H1 (cell line): Measurements from ENCODE around the gene PHF3. TPM values are rescaled to one million over a fixed set of nuclear protein-coding genes. Genes with fewer than 3 reads are reported as not detected.
A peak's percentile ranks its signal among the peaks of the same experiment; 100 is the strongest.

Source experiments
- CTCF ChIA-PET: fragments of 300-600 bp; sonication (Branson Sonifier 250); formaldehyde crosslinking; loops from one replicate; lab custom pipeline; 2021; ENCODE audit not compliant: partially characterized antibody; lab: Charles Lee
- POLR2A ChIA-PET: fragments of 300-600 bp; sonication (Branson Sonifier 250); formaldehyde crosslinking; loops from one replicate; lab custom pipeline; 2021; ENCODE audit warnings: inconsistent platforms; ENCODE audit not compliant: partially characterized antibody; lab: Charles Lee
- DNase-seq, 2 experiments: peaks; one replicate each; pipeline versions ENCODE4 v3.0.0 to v3.0.0-alpha.2; 2010 to 2022; ENCODE audit warnings: low spot score in 2 of 2, low read depth in 1 of 2, mixed read lengths in 1 of 2
- FAIRE-seq: peaks from 2 replicates; lab custom pipeline; 2011; peaks lifted over from hg19 to GRCh38; lab: Jason Lieb, UNC
- H2AFZ ChIP-seq: 2 replicates; pipeline ENCODE4 v1.8.1; 2012; ENCODE audit warnings: low read length, inconsistent platforms
- H2AK5ac ChIP-seq: 2 replicates; pipeline ENCODE4 v1.6.1; 2013; ENCODE audit warnings: low read depth, low read length
- H2BK120ac ChIP-seq: replicated peaks from 2 replicates; pipeline ENCODE3; 2013; ENCODE audit warnings: low read depth, low read length, inconsistent platforms
- H2BK12ac ChIP-seq: 2 replicates; pipeline ENCODE4 v1.6.1; 2013; ENCODE audit warnings: low read depth, low read length
- H2BK15ac ChIP-seq: 2 replicates; pipeline ENCODE4 v1.6.1; 2013; ENCODE audit warnings: low read length
- H2BK20ac ChIP-seq: 2 replicates; pipeline ENCODE4 v1.6.1; 2013; ENCODE audit warnings: low read length
- H2BK5ac ChIP-seq: 2 replicates; pipeline ENCODE4 v1.6.1; 2013; ENCODE audit warnings: low read depth, low read length
- H3K14ac ChIP-seq: 2 replicates; pipeline ENCODE4 v1.6.1; 2013; ENCODE audit warnings: inconsistent platforms; ENCODE audit not compliant: insufficient read length
- H3K18ac ChIP-seq: 2 replicates; pipeline ENCODE4 v1.6.1; 2013; ENCODE audit warnings: low read length; ENCODE audit errors: extremely low read depth
- H3K23ac ChIP-seq: 2 replicates; pipeline ENCODE4 v1.6.1; 2013; ENCODE audit warnings: inconsistent platforms; ENCODE audit not compliant: insufficient read length
- H3K23me2 ChIP-seq: 2 replicates; pipeline ENCODE4 v1.6.1; 2013; ENCODE audit warnings: low read depth, low read length
- H3K27ac ChIP-seq: 2 replicates; pipeline ENCODE4 v1.6.1; 2011; ENCODE audit warnings: low read depth, low read length, inconsistent platforms
- H3K27me3 ChIP-seq, 4 experiments: replicated peaks in 1 of 4; 1 replicate in 1 of 4; 2 replicates in 3 of 4; pipeline versions ENCODE4 v1.6.1 to v1.8.1; 2011 to 2013; ENCODE audit warnings: low read length in 3 of 4, mild to moderate bottlenecking in 3 of 4, inconsistent platforms in 2 of 4, mixed read lengths in 2 of 4, moderate library complexity in 1 of 4; ENCODE audit not compliant: control insufficient read depth in 3 of 4, insufficient read depth in 3 of 4; ENCODE audit errors: extremely low read depth in 1 of 4
- H3K36me3 ChIP-seq, 4 experiments: 2 replicates each; pipeline versions ENCODE4 v1.6.1 to v1.8.1; 2011 to 2013; ENCODE audit warnings: mild to moderate bottlenecking in 4 of 4, low read length in 3 of 4, moderate library complexity in 2 of 4, control low read depth in 1 of 4, inconsistent platforms in 1 of 4; ENCODE audit not compliant: insufficient read depth in 4 of 4, control insufficient read depth in 2 of 4
- H3K4ac ChIP-seq: replicated peaks from 2 replicates; pipeline ENCODE3; 2013; ENCODE audit warnings: low read length, low read depth, mixed read lengths, inconsistent platforms; ENCODE audit not compliant: insufficient read length
- H3K4me1 ChIP-seq, 4 experiments: replicated peaks in 1 of 4; 1 replicate in 1 of 4; 2 replicates in 3 of 4; pipeline versions ENCODE4 v1.6.1 to v1.8.1; 2011 to 2013; ENCODE audit warnings: low read length in 3 of 4, inconsistent platforms in 2 of 4, mixed read lengths in 1 of 4; ENCODE audit not compliant: insufficient read depth in 4 of 4, control insufficient read depth in 3 of 4
- H3K4me2 ChIP-seq, 2 experiments: 2 replicates each; pipeline versions ENCODE4 v1.6.1 to v1.8.1; 2011 to 2013; ENCODE audit warnings: low read depth in 2 of 2, low read length in 2 of 2, control low read depth in 1 of 2, inconsistent platforms in 1 of 2, mild to moderate bottlenecking in 1 of 2; ENCODE audit not compliant: insufficient read depth in 1 of 2
- H3K4me3 ChIP-seq, 4 experiments: fragments of 200-600, 300-600 bp in 1 of 4; sonication (generic), shearing (Covaris generic), sonication (Bioruptor Twin) in 1 of 4; 2 replicates each; pipeline versions ENCODE4 v1.5.1 to v1.8.1; 2011 to 2016; ENCODE audit warnings: low read length in 4 of 4, low read depth in 3 of 4, control low read depth in 2 of 4, inconsistent platforms in 2 of 4, mild to moderate bottlenecking in 2 of 4, mixed read lengths in 1 of 4, moderate library complexity in 1 of 4; ENCODE audit not compliant: insufficient read depth in 2 of 4; ENCODE audit errors: extremely low read depth in 1 of 4
- H3K56ac ChIP-seq: replicated peaks from 2 replicates; pipeline ENCODE3; 2013; ENCODE audit warnings: low read depth, mild to moderate bottlenecking, mixed read lengths, low read length, inconsistent platforms; ENCODE audit not compliant: insufficient read length
- H3K79me1 ChIP-seq: 2 replicates; pipeline ENCODE4 v1.6.1; 2013; ENCODE audit warnings: low read depth, low read length, control low read depth
- H3K79me2 ChIP-seq, 2 experiments: 2 replicates each; pipeline versions ENCODE4 v1.6.1 to v1.8.1; 2012 to 2013; ENCODE audit warnings: low read length in 2 of 2, mild to moderate bottlenecking in 2 of 2, inconsistent platforms in 1 of 2; ENCODE audit not compliant: insufficient read depth in 2 of 2, control insufficient read depth in 1 of 2
- H3K9ac ChIP-seq, 4 experiments: replicated peaks in 1 of 4; 1 replicate in 1 of 4; 2 replicates in 3 of 4; pipeline versions ENCODE4 v1.6.1 to v1.8.1; 2011 to 2013; ENCODE audit warnings: low read depth in 3 of 4, low read length in 3 of 4, control low read depth in 2 of 4, mild to moderate bottlenecking in 2 of 4, moderate library complexity in 2 of 4, inconsistent platforms in 1 of 4; ENCODE audit errors: extremely low read depth in 1 of 4
- H3K9me3 ChIP-seq, 2 experiments: 2 replicates each; pipeline versions ENCODE4 v1.6.1 to v1.8.1; 2012 to 2013; ENCODE audit warnings: mild to moderate bottlenecking in 2 of 2, moderate library complexity in 2 of 2, control low read depth in 1 of 2, inconsistent platforms in 1 of 2, low read depth in 1 of 2, low read length in 1 of 2, mixed read lengths in 1 of 2; ENCODE audit not compliant: insufficient read depth in 2 of 2
- H4K20me1 ChIP-seq, 2 experiments: replicated peaks in 1 of 2; 2 replicates each; pipeline versions ENCODE3 to v1.8.1; 2011 to 2013; ENCODE audit warnings: inconsistent platforms in 2 of 2, low read length in 2 of 2, mild to moderate bottlenecking in 1 of 2; ENCODE audit not compliant: insufficient read depth in 2 of 2, control insufficient read depth in 1 of 2
- H4K5ac ChIP-seq: 2 replicates; pipeline ENCODE4 v1.6.1; 2013; ENCODE audit warnings: low read length, low read depth, mixed read lengths, inconsistent platforms; ENCODE audit not compliant: insufficient read length
- H4K8ac ChIP-seq: 2 replicates; pipeline ENCODE4 v1.8.0; 2013; ENCODE audit warnings: mild to moderate bottlenecking, moderate library complexity, low read length, inconsistent platforms; ENCODE audit not compliant: insufficient read depth; ENCODE audit errors: extremely low read depth
- H4K91ac ChIP-seq: replicated peaks from 2 replicates; pipeline ENCODE3; 2013; ENCODE audit warnings: low read length, mixed read lengths, inconsistent platforms; ENCODE audit not compliant: insufficient read length
- JUN ChIP-seq: IDR thresholded peaks from 2 replicates; pipeline ENCODE4 v1.6.1; 2011; ENCODE audit warnings: low read depth, mild to moderate bottlenecking, improper control_type of control experiment, low read length
- KDM1A ChIP-seq: fragments of 200-600, 300-600 bp; sonication (generic); IDR thresholded peaks from 2 replicates; pipeline ENCODE4 v1.7.1; 2016; ENCODE audit warnings: mild to moderate bottlenecking, low read length, borderline replicate concordance
- RAD21 ChIP-seq, 2 experiments: IDR thresholded peaks in 1 of 2; conservative IDR thresholded peaks in 1 of 2; 2 replicates each; pipeline ENCODE4 v1.6.1; 2011; ENCODE audit warnings: low read depth in 2 of 2, low read length in 2 of 2, improper control_type of control experiment in 1 of 2, inconsistent platforms in 1 of 2, mild to moderate bottlenecking in 1 of 2, moderate library complexity in 1 of 2
- RFX5 ChIP-seq: IDR thresholded peaks from 2 replicates; pipeline ENCODE4 v1.6.1; 2011; ENCODE audit warnings: low read depth, low read length, improper control_type of control experiment, borderline replicate concordance
- SP1 ChIP-seq: IDR thresholded peaks from 2 replicates; pipeline ENCODE4 v1.6.1; 2011; ENCODE audit warnings: low read depth, low read length
- USF2 ChIP-seq: IDR thresholded peaks from 2 replicates; pipeline ENCODE4 v1.6.1; 2011; ENCODE audit warnings: low read length, improper control_type of control experiment
- WGBS, 2 experiments: shearing (Covaris generic) in 1 of 2; methylation state at CpG; one replicate each; pipeline versions ENCODE4 v1.1.6 to v1.1.7; 2013 to 2015; ENCODE audit warnings: low lambda C conversion rate in 2 of 2, mixed read lengths in 2 of 2, inconsistent platforms in 1 of 2, low coverage in 1 of 2, missing lambda C conversion rate in 1 of 2; ENCODE audit not compliant: insufficient replicate concordance in 2 of 2, insufficient coverage in 1 of 2, insufficient read length in 1 of 2; ENCODE audit errors: extremely low coverage in 1 of 2, missing lambda C conversion rate in 1 of 2; 5-methylcytosine and 5-hydroxymethylcytosine counted together
- polyA plus RNA-seq, 7 experiments: library from polyadenylated mRNA; depleted of rRNA in 3 of 7; stranded (reverse) in 5 of 7; unstranded in 2 of 7; fragments of >200 nt in 5 of 7; fragments of 200-250 nt in 2 of 7; gene quantifications; 1 replicate in 5 of 7; 2 replicates in 1 of 7; 4 replicates in 1 of 7; pipeline versions ENCODE4 v1.2.1 to v1.2.3, GENCODE V29; 2011 to 2013; ENCODE audit warnings: missing spikeins in 2 of 7, mixed read lengths in 2 of 7
- total RNA-seq: library from RNA; stranded (reverse); fragmentation: NEBNext Ultra II Directional; extraction: Animal tissue kit (Norgen Biotek cat#: 25700); gene quantifications from 2 replicates; pipeline ENCODE4 v1.2.1, GENCODE V29; 2021

Gene PHF3
- total and polyA plus RNA-seq, 2 of the 8 experiments (the other 6 are each of a cell fraction or from before 2014, with no cell fraction given) = 10.1 to 69.3 TPM

- FAIRE-seq (no peak), DNase-seq (no peak)
- H4K20me1 ChIP-seq = no peaks in the 10 kb centered on the region
- no peak overlapping the region for H4K5ac ChIP-seq
- H3K23ac ChIP-seq = no peak overlapping the region
- H2AFZ ChIP-seq = no peak overlapping the region
- H3K36me3 ChIP-seq = no peaks in the 10 kb centered on the region
- no peaks in the 10 kb centered on the region for H3K79me1 ChIP-seq
- no peaks in the 10 kb centered on the region for H3K23me2 ChIP-seq
- H2BK5ac ChIP-seq = no peak overlapping the region
- no peak overlapping the region for H3K4me3 ChIP-seq
- no peak overlapping the region for H3K27ac ChIP-seq
- no peak overlapping the region for H3K18ac ChIP-seq
- H2AK5ac ChIP-seq = no peak overlapping the region
- POLR2A ChIA-PET = interaction anchor here (0.6 to 1.0 kb wide), 2 partner anchors 15 to 128 kb away, joined by 3 read pairs; no protein-coding TSS in a partner anchor
- no peak overlapping the region for H3K56ac ChIP-seq
- no peak overlapping the region for H2BK20ac ChIP-seq
- H2BK12ac ChIP-seq = no peak overlapping the region
- H4K8ac ChIP-seq = no peak overlapping the region
- H2BK120ac ChIP-seq = no peak overlapping the region
- TF ChIP-seq USF2 (no peak), RFX5 (peak; percentile 82), SP1 (no peak), KDM1A (no peak), RAD21 (IDR thresholded peaks at IDR 0.05 in 1 of 2, conservative IDR thresholded peaks at IDR 0.05 in 1 of 2; ENCODE audit: low read depth in 2 of 2, low read length in 2 of 2) (no peak), JUN (no peak)
- H4K91ac ChIP-seq = no peak overlapping the region
- H3K4me2 ChIP-seq = no peak overlapping the region
- H2BK15ac ChIP-seq = no peak overlapping the region
- CTCF ChIA-PET = interaction anchor here (1.3 kb wide), 1 partner anchor 174 kb away, joined by 3 read pairs; no protein-coding TSS in a partner anchor
- H3K4me1 ChIP-seq = no peaks in the 10 kb centered on the region; a peak in 1 of 7 replicates
- H3K9me3 ChIP-seq = no peaks in the 10 kb centered on the region
- WGBS, 2 experiments = 95% methylated on average over 2 of the region's 2 CpGs; no CpG with 5 or more reads in 1 of the 2 experiments
- no peaks in the 10 kb centered on the region for H3K27me3 ChIP-seq
- no peaks in the 10 kb centered on the region for H3K79me2 ChIP-seq
- H3K4ac ChIP-seq = no peak overlapping the region
- H3K14ac ChIP-seq = no peak overlapping the region
- H3K9ac ChIP-seq = no peak overlapping the region
These were observed 45.6 kb upstream of the PHF3 start for GRCh38 chr6:63589952-63590411.
